GM18867 (cell line): Measurements from ENCODE around the gene MPP2.
"Not testable (repeated sequence)": the region's sequence is repeated elsewhere in the genome, so short reads cannot be mapped to it uniquely, and the experiment has no call there.

Experiments
- ATAC-seq: cut with Tn5 transposase; IDR thresholded peaks from one replicate; pipeline ENCODE4 v1.9.1; 2021; ENCODE audit warnings: mild to moderate bottlenecking, moderate library complexity; ENCODE audit not compliant: unreplicated experiment

Gene MPP2

GRCh38 chr17:43877451-43878155 is 29.7 kb downstream of the MPP2 start:
- ATAC-seq: no peak

- no peak for ATAC-seq
Measured at GRCh38 chr17:43877031-43877430, 30.3 kb downstream of the MPP2 start.

GRCh38 chr17:43875476-43876147 is 31.7 kb downstream of the MPP2 start:
- no peak for ATAC-seq

GRCh38 chr17:43874293-43874692 is 33.0 kb downstream of the MPP2 start:
- no peak for ATAC-seq

GRCh38 chr17:43873815-43874214 is 33.5 kb downstream of the MPP2 start:
- ATAC-seq: no peak

- no peak for ATAC-seq
Measured at GRCh38 chr17:43873091-43873490, 34.2 kb downstream of the MPP2 start.

GRCh38 chr17:43871946-43872690 is 35.2 kb downstream of the MPP2 start:
- no peak for ATAC-seq

- not testable (repeated sequence) for ATAC-seq
Measured at GRCh38 chr17:43869031-43869430, 38.3 kb downstream of the MPP2 start.

GRCh38 chr17:43868226-43868994 is 38.9 kb downstream of the MPP2 start:
- no peak for ATAC-seq

- no peak for ATAC-seq
Measured at GRCh38 chr17:43864161-43864984, 43.0 kb downstream of the MPP2 start.

- ATAC-seq: no peak
Measured at GRCh38 chr17:43861960-43862359, 45.4 kb downstream of the MPP2 start.

GRCh38 chr17:43860927-43861622 is 46.3 kb downstream of the MPP2 start:
- ATAC-seq: no peak

- no peak for ATAC-seq
Measured at GRCh38 chr17:43860077-43860725, 47.1 kb downstream of the MPP2 start.

- no peak for ATAC-seq
Measured at GRCh38 chr17:43857957-43858600, 49.3 kb downstream of the MPP2 start.

- ATAC-seq: no peak
Measured at GRCh38 chr17:43857141-43857540, 50.2 kb downstream of the MPP2 start.

- no peak for ATAC-seq
Measured at GRCh38 chr17:43856141-43856540, 51.2 kb downstream of the MPP2 start.

GRCh38 chr17:43855061-43855460 is 52.3 kb downstream of the MPP2 start:
- ATAC-seq: no peak

- ATAC-seq: no peak
Measured at GRCh38 chr17:43854498-43854897, 52.8 kb downstream of the MPP2 start.

GRCh38 chr17:43853546-43853945 is 53.8 kb downstream of the MPP2 start:
- ATAC-seq: no peak
